ENCODE results near the gene PHLDA2.
A peak's percentile ranks its signal among the peaks of the same experiment; 100 is the strongest.

Gene PHLDA2

GRCh38 chr11:2929950-2930703, 907 bp upstream of the PHLDA2 start (continued):
- TF ChIP-seq PRDM2 (tag by site-specific recombination; IDR thresholded peaks at IDR 0.05; ENCODE audit: borderline replicate concordance) (no peak), PRDM1 (tag by site-specific recombination; IDR thresholded peaks at IDR 0.05) (0 out of 2 replicates have a peak, but pooled peaks have one; percentile 32), ZNF768 (tag by site-specific recombination; IDR thresholded peaks at IDR 0.05) (no peak), ZNF830 (tag by site-specific recombination; IDR thresholded peaks at IDR 0.05; ENCODE audit: low read depth) (no peak), ZNF514 (tag by site-specific recombination; IDR thresholded peaks at IDR 0.05) (no peak), ZBTB17 (tag by site-specific recombination; IDR thresholded peaks at IDR 0.05) (peak; percentile 82), ZNF140 (tag by site-specific recombination; IDR thresholded peaks at IDR 0.05) (no peak), ZBTB8A (tag by site-specific recombination; IDR thresholded peaks at IDR 0.05) (peak; percentile 71), MYNN (tag by site-specific recombination; IDR thresholded peaks at IDR 0.05; ENCODE audit: borderline replicate concordance) (no peak), ZFP41 (tag by site-specific recombination; IDR thresholded peaks at IDR 0.05; ENCODE audit: borderline replicate concordance) (no peak), ZNF2 (tag by site-specific recombination; IDR thresholded peaks at IDR 0.05) (no peak; the same call in 1 of the 2 replicates), ZNF16 (tag by site-specific recombination; IDR thresholded peaks at IDR 0.05; ENCODE audit: low read depth) (no peak), ZFP69B (tag by site-specific recombination; IDR thresholded peaks at IDR 0.05) (no peak), ZNF18 (tag by site-specific recombination; IDR thresholded peaks at IDR 0.05) (no peak), ZNF184 (tag by site-specific recombination; IDR thresholded peaks at IDR 0.05) (no peak), ZNF610 (tag by site-specific recombination; IDR thresholded peaks at IDR 0.05; ENCODE audit: borderline replicate concordance) (no peak), YY2 (tag by site-specific recombination; IDR thresholded peaks at IDR 0.05) (no peak), ZNF792 (tag by site-specific recombination; IDR thresholded peaks at IDR 0.05) (no peak), ZNF513 (tag by site-specific recombination; IDR thresholded peaks at IDR 0.05) (no peak), ZNF596 (tag by site-specific recombination; IDR thresholded peaks at IDR 0.05) (no peak), ZNF501 (tag by site-specific recombination; IDR thresholded peaks at IDR 0.05) (no peak), ZNF302 (tag by site-specific recombination; IDR thresholded peaks at IDR 0.05; ENCODE audit: low read depth) (no peak), IKZF3 (tag by site-specific recombination; IDR thresholded peaks at IDR 0.05) (0 out of 2 replicates have a peak, but pooled peaks have one; percentile 52), TSHZ1 (tag by site-specific recombination; IDR thresholded peaks at IDR 0.05; ENCODE audit: borderline replicate concordance) (no peak), ZNF112 (tag by site-specific recombination; IDR thresholded peaks at IDR 0.05) (no peak), ZNF266 (tag by site-specific recombination; IDR thresholded peaks at IDR 0.05; ENCODE audit: low read depth) (no peak), ZNF791 (tag by site-specific recombination; IDR thresholded peaks at IDR 0.05) (no peak), ZNF37A (tag by site-specific recombination; IDR thresholded peaks at IDR 0.05) (no peak)
